ENCODE results near the gene NANOS3.

- TF ChIP-seq CTCF (IDR thresholded peaks at IDR 0.05) (no peak), POLR2A (IDR thresholded peaks at IDR 0.05) (no peak)
These were observed 45.1 kb upstream of the NANOS3 start for GRCh38 chr19:13831537-13832467.
